HG02763 (cell line): Measurements from ENCODE around the gene EEA1.
"Not testable (repeated sequence)": the region's sequence is repeated elsewhere in the genome, so short reads cannot be mapped to it uniquely, and the experiment has no call there.

Experiments
- ATAC-seq: cut with Tn5 transposase; IDR thresholded peaks from one replicate; pipeline ENCODE4 v1.9.1; 2021; ENCODE audit warnings: mild to moderate bottlenecking, moderate library complexity; ENCODE audit not compliant: unreplicated experiment

EEA1 gene

GRCh38 chr12:92928962-92929915 is at the start of gene EEA1:
Gene EEA1, minus strand, starts transcription at chr12:92929295. Its CDS starts 229 bp downstream, at chr12:92929066.
- peak; percentile 86 for ATAC-seq

- no peak for ATAC-seq
Observed at GRCh38 chr12:92978607-92979006, 49.5 kb upstream of the EEA1 start.

- ATAC-seq = no peak
Observed at GRCh38 chr12:92977326-92977725, 48.2 kb upstream of the EEA1 start.

GRCh38 chr12:92974759-92975158 is 45.7 kb upstream of the EEA1 start:
- ATAC-seq = no peak

- ATAC-seq = peak; percentile 40
Observed at GRCh38 chr12:92973614-92974013, 44.5 kb upstream of the EEA1 start.

GRCh38 chr12:92971859-92972524 is 42.9 kb upstream of the EEA1 start:
- ATAC-seq = no peak

GRCh38 chr12:92968176-92968813 is 39.2 kb upstream of the EEA1 start:
- ATAC-seq = no peak

GRCh38 chr12:92964378-92964777 is 35.3 kb upstream of the EEA1 start:
- ATAC-seq = not testable (repeated sequence)

GRCh38 chr12:92961949-92962348 is 32.9 kb upstream of the EEA1 start:
- no peak for ATAC-seq

- no peak for ATAC-seq
Observed at GRCh38 chr12:92955997-92956663, 27.0 kb upstream of the EEA1 start.

GRCh38 chr12:92953747-92954146 is 24.7 kb upstream of the EEA1 start:
- ATAC-seq = no peak

- ATAC-seq = no peak
Observed at GRCh38 chr12:92952394-92952793, 23.3 kb upstream of the EEA1 start.

- no peak for ATAC-seq
Observed at GRCh38 chr12:92951006-92951405, 21.9 kb upstream of the EEA1 start.

GRCh38 chr12:92950011-92950410 is 20.9 kb upstream of the EEA1 start:
- ATAC-seq = no peak

GRCh38 chr12:92949466-92949865 is 20.4 kb upstream of the EEA1 start:
- no peak for ATAC-seq

GRCh38 chr12:92947589-92948215 is 18.6 kb upstream of the EEA1 start:
- ATAC-seq = no peak

GRCh38 chr12:92945659-92946220 is 16.6 kb upstream of the EEA1 start:
- ATAC-seq = no peak

GRCh38 chr12:92943482-92944250 is 14.6 kb upstream of the EEA1 start:
- ATAC-seq = no peak

- ATAC-seq = no peak
Observed at GRCh38 chr12:92942905-92943304, 13.8 kb upstream of the EEA1 start.
